ENCODE measurements around the gene ATXN7L2. TPM values are rescaled to one million over a fixed set of nuclear protein-coding genes. Genes with fewer than 3 reads are reported as not detected.

The ATXN7L2 gene
- total RNA-seq, 1 experiment from 2014 or later: 3.0 TPM

DNA sequence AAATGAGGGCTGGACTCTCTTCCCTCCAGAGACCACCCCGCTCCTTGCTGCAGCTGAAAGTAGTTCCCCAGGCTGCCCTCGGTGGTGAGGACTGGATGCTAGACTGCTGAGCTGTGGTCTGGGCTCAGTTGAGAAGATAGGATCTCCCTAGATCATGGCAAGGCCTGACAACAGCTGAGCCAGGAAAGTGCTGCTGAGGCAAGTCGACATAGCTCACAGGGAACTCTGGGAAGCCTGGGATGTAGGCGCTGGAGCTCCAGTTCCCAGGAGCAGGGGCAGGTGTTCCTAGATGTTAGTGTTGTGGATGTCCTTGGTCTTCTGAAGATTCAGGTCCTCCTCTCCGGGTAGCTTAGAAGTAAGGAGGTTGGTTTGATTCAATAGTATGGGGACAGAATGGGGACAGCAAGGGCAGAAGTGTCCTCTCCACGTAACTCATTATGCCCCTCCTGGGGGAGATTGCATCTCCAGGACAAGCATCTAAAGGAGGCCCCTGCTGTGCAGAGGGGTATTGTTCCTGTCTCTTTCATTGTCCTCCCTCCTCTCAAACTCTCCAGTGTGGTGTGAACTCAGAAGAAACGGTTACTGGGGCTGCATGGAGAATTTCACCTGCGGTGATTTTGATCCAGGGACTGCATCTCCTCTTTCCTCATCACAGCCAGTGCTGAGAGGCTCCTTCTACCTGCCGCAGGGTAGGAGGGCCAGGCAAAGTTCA is 13.9 kb downstream of the ATXN7L2 start:
- DNase-seq (ENCODE audit: low read depth): no peak

DNA sequence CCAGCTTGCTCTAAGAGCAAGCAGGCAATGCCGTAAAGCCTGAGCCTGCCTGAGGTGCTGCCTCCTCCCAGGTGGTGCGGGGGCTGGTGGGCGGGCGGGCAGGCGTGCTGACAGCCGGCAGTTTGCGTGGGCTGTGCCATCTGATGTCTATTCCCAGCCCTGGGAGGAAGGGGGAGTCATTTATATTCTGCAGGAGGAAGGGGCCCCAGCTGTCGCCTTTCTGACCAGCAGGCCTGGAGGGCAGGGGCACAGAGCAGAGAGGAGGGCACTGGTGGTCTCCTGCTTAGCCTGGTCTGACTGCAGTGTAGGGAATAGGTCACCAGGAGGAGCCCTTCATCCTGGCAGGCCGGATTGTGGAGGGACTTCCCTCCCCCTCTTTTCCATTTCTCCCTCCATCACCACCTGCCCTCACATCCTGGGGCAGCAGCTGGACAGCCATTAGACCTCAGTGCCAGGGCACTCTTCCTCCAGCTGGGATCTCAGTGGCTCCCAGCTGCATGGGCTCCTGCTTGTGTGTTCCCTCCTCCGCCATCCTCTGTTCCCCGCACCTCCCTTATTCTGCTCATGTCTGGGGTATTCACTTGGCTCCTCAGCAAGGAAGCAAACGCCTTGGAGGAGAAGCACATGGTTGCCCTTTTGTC is 14.6 kb downstream of the ATXN7L2 start:
- DNase-seq (ENCODE audit: low read depth): peak; percentile 42

DNA sequence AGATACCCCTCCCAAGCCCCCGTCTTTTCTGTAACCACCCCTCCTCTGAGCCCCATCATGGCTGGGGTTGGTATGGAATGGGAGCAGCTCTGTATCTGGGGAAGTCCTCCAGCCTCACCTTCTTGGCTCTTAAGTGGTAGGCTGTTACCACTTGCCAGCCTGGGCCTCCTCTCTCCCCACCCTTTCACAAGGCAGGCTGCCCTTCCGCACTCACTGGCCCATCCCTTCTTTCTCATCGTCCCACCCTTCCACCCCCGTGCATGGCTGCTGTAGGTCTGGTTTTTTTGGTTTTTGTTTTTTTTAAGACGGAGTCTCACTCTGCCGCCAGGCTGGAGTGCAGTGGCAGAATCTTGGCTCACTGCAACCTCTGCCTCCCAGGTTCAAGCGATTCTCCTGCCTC is 15.4 kb downstream of the ATXN7L2 start:
- DNase-seq (ENCODE audit: low read depth): no peak

DNA sequence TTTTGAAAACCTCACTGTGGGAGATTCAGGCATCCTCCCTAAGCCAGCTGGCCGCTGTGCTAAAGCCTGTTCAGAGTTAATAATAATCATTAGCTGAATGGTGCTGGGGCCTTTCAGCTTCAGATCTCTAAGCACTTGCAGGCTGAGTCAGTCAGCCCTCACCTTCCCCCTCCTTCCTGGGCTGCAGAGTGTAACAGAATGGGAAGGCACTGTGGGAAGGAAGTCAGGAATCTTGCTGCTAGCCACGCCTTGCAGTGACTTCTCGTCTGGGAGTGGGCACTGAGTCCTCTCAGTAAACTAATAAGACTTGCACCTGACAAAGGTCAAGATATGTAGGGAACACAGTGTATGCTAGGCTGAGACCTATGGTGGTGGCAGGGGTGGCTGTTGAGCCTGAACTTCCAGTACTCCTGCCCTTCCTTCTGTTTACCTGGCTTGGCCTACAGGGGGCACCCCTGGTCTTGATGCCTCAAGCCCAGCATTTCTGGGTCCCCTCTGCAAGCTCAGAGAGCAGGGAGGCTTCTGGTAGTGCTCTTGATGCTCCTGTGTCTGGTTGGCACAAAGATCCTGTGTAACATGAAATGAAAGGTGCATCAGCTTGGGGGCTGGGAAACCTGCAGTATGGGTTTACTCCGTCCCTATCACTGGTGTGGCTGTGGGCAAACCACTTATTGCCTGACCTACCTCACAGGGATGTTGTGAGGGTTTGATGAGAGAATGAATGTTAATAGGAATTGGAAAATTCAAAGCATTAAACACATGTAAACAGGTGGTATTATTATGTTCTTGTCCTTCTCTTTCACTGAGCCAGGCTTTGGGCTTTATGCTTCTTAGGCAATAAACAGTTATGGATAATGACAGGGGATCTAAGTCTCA is 16.2 kb downstream of the ATXN7L2 start:
- DNase-seq (ENCODE audit: low read depth): no peak

DNA sequence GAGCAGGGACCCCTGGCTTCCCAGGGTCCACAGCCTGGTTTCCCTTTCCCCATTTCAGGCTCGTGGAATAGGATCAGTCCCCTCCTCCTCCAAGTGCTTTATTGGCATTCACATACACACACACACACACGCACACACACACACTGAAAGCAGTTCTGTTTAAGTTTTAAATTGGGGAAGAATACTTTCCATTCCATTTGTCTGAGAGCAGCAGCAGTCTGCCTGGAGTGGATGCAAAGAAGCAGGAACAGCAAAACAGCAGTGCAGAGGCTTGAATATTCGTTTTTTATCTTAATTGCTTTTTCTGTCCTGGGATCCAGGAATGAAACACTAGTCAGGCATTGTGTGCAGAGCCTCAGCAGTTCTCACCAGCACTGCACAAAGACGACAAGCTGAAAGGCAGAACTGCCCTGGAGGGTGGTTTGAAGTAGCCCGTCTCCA is 17.3 kb downstream of the ATXN7L2 start:
- DNase-seq (ENCODE audit: low read depth): no peak

DNA sequence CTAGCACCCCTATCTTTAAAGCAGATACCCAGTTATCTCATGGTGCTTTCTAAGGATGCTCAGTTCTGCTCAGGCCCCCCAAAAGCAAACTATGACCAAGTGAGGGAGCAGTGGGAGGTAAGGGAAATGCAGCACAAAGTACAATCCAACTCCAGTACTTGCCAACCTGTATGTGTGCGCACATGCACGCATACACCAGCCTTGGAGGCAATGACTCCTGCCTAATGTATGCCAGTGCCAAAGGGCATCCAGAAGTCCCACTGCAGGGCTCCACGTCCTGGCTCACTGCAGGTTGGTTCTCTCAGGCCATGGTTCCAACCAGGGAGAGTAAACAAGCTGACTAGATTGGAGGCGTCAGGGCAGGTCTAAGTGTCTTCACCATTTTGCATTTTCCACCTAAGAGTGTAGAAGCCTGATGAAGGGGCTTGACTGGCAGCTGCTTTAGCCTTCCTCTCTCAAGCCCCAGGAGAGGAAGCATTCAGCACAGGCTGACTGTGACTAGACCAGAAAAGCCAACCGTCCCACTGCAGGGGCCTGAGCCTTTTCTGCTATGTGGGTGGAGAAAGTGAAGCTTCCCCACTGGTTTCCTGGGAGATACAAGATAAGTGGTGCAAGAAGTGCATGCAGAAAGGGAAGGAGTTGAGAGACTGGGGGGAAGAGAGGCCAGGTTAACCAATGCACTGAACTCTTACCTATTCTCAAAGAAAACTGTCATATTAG is 18.1 kb downstream of the ATXN7L2 start:
- no peak for DNase-seq (ENCODE audit: low read depth)

DNA sequence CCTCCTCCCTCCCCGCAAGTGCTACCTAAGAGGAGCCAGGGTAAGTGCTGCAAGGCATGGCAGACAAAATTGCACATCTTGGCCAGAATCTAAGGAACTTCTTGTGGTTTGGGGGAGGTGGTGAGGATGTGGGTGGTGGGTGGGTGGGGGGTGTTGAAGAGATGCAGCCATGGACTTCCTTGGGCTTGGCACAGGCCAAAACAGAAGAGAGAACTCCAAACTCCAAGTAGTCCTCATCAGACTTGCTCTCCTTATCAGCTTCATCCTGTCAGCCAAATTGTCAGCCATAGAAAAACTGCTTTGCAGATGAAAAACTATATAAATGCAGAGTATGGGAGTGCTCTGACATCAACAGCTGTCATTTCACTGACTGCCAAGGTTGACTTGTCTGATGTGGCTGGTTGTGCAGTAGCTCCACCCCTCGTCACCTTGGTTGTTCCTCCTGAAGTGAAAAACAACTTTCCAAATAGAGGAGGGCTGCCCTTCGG is 18.7 kb downstream of the ATXN7L2 start:
- DNase-seq (ENCODE audit: low read depth): no peak

DNA sequence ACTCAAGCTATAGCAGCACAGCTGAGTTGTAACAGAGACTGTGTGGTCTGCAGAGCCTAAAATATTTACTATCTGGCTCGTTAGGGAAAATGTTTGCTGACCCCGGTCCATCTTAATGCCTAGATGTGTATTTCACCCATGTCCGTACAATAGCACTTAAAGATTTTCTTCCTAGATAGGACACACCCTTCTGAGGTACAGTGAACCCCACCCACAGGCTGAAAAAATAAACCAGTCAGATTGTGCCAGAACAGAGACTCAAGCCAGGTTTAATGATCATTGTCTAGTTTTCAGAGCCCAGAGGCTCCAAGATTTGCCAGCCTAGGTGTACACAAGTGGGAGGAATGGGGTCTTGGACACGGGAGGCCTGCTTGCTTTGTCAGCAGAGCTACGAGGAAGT is 20.2 kb downstream of the ATXN7L2 start:
- no peak for DNase-seq (ENCODE audit: low read depth)

DNA sequence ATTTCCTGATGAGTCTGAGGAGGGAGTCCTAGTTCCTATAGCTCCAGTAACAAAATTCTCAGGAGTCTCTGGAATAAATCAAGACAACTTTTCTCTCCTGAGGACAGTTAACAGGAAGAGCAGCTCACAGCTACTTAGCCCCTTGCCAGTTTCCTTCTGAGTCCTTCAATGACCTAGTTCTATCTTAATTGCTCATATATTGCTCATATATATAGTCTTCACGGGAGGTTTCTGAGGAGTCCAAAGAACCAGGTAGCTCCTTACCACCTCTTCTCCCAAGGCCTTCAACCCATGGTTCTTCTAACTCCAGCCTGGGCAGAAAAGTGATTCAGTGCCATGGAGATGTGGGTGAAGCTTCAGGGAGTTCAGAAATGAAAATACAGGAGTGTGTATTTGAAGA is 21.3 kb downstream of the ATXN7L2 start:
- DNase-seq (ENCODE audit: low read depth): no peak

DNA sequence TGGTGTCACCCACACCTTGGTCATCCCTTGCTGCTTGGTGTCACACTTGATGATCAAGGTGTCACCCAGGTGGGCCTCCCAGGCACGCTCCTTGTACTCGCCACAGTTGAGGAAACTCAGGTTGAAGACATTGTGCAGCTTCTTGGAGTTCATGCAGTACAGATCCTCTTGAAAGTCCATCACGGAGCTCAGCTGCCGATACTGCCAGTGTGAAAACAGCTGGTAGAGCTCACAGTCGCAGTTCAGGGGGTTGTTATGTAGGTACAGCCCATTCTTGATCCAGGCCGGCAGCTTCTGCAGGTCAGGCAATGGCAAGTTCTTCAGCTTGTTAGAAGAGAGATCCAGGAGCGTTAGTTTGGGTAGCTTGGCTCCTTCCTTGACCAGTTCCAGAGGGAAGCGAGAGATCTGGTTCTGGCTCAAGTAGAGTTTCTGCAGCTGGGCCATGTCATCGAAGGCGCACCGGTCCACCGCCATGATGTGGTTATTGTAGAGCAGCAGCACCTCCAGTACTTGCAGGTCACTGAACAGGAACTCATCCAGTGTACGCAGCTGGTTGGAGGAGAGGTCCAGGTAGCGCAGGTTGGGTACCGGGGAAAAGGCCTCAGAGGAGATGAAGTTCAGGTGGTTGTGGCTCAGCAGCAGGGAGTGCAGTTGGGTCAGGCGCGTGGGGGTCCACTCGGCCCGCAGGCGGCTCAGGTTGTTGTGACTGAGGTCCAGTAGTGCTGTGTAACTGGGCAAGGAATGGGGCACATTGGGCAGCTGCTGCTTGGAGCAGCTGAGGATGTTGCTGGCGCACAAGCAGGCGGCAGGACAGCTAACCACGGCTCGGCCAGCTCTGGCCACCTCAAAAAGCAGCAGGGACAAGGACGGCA is 24.5 kb downstream of the ATXN7L2 start:
- no peak for DNase-seq (ENCODE audit: low read depth)

DNA sequence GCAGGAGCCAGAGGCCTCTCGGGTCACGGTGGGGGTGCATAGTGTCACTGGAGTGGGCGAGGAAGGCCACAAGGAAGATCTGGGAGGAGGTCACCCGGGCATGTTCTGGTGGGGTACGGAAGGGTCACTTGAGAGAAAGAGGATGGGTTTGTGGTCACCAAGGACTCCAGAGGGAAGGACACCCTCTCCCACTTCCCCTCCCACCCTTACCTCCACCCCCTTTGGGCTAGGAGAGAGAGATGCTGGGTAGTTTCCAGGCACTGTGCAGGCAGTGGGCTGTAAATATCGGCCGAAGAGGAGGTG is 25.1 kb downstream of the ATXN7L2 start:
- no peak for DNase-seq (ENCODE audit: low read depth)

DNA sequence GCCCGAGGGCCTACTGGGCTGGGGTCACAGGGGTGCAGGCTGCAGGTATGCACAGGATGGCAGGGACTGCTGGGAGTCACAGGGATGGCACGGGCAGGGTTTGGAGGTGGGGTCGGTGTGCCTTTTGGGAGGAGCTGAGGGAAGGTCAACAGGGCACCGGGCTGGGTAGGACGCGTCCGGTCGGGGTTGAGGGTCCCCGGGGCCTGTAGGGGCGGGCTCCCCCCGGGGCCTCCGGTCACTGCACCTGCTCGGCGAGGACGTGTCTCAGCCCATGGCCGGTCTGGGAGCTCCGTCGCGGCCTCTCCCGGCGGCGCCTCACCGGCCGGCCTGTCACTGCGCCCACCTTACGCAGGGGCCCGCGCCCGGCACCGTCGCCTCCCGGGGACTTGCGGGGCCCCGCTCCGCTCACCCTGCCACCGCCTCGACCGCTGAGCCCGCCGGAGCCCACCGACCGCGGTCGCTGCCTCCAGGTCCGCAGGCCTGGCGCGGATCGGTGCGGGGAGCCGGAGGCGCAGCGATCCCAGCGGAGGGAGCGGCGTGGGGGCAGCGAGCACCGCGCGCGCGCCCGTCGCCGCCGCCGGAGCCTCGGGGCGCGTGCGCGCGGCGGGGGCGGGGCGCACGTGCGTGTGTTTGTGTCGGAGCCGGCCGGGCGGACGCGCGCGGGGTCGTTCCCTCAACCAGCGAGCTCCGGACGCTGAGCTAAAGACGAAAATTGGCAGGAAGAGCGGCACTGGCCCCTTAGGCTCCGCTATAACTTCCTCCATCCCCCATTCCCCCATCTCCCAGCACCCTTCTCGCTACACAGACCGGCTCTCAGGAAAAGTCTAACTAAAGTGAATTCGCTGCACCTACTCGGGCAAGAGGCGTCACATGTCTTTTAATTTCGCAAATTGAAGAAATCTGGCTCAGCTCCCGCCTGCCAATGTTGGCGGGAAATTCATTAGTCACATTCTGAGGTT is 25.8 kb downstream of the ATXN7L2 start, which contains the start of gene AMIGO1:
Gene AMIGO1, minus strand, starts transcription at position 552 of the 959 bp plus-strand sequence. CDS start 815 bp downstream, outside the sequence.
- DNase-seq (ENCODE audit: low read depth): peak; percentile 60

DNA sequence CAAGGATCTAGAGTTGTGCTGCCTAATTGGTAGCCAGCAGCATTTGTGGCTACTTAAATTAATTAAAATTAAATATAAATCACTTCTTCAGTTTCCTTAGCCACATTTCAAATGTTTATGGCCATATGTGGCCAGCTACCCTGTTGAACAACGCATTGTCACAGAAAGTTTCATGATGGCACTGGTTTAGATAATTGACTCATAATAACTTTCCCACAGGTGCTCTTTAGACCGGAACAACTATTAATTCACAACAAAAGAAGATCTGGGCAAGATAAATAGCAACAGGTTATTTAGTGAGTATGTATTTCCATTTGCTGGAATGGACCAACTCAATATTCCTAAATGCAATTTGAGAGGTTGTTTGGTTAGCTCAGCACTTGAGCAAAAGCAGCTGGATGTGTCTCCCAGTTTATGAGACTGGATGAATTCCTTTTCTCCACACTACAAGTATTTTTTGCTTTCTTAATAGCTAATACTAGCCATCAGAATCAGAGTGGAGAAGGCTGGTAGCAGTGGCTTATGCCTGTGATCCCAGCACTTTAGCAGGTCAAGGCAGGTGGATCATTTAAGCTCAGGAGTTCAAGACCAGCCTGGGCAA is 29.5 kb downstream of the ATXN7L2 start:
- DNase-seq (ENCODE audit: low read depth): no peak

DNA sequence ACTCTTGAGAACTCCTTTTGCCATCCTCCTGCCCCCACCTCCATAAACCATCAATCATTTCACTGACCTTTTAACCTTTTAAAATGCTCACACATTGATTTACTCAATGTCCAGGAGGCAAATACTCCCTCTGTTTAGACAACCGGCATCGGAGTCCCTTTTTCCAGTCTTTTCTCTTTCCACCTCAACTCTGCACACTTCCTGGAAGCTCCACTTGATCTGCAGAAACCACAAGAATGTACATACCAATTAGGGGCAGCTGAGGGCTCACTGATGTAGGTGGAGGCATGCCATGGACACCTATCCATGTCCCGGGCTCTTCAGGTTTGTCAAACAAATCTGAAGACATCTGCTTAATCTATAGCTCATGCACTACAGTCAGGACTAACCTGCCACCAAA is 31.1 kb downstream of the ATXN7L2 start:
- DNase-seq (ENCODE audit: low read depth): no peak

DNA sequence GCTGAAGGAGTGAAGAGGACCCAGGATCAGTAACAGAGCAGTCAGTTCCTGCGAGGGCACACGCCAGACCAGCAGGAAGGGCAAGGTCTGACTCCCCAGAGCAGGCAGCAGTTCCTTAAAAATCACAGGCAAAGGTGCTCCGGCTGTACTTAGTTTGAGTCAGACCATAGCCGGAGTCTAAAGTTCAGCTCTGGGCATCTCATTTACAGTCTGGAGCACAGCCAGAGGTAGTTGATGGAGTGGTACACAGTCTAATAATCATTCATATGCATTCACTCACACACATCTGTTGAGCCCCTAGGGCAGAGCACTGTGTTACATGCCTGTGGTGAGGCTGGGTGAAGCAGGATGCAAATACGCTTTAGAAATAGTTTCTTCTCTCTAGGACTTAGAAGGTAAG is 33.2 kb downstream of the ATXN7L2 start:
- DNase-seq (ENCODE audit: low read depth): peak; percentile 94

DNA sequence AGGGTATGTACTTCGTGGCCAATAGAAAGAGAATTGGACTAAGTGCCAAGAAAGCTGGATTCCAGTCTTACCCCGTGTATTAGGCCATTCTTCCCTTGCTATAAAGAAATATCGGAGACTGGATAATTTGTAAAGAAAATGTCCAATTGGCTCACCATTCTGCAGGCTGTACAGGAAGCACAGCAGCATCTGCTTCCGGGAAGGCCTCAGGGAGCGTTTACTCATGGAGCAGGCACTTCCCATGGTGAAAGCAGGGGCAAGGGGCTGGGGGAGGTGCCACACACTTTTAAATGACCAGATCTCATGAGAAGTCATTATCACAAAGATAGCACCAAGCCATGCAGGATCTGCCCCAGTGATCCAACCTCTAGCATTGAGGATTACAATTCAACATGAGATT is 33.6 kb downstream of the ATXN7L2 start:
- DNase-seq (ENCODE audit: low read depth): peak; percentile 55

DNA sequence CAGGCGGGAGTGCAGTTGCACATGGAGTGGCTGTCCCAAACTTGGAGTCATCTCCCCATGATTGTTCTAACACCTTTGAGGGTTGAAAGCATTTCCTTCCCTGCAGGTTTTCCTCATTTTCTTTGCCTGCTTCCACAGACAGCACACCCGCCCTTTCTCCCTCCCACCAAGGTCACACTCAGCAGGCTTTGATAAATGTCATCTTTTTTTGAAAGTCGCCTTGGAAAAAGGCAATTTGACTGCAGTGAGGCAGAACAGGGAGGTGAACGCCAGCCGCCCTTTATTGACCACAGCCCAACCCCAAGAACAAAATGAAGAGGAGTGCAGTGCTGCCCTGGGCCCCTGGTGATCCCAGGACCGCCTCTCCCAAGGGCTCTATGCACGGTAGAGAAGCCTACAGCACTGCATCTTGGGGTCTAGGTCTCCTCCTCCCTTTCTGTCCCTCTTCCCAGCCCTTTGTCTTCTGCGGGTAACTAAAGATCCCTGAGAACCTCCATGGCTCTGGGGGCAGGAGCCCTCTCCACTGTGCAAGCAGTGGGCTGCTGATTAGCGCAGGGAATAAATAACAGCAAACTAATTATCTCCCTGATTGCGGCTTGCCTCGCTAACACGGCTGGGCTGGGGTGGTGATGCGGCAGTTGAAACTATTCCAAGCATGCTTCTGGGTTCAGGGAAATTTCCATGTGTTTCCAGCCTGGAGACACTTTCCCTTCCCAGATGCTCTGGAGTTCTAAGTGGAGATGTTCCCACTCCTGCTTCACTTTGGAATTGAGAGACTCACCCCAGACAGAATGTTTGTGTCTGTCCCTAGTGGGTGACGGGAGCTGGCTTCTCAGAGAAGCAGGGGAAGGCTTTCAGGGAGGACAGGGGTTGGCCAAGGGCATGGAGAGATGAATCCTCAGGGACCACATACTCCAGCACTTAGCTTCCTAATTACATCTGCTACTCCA is 37.6 kb downstream of the ATXN7L2 start:
- no peak for DNase-seq (ENCODE audit: low read depth)

DNA sequence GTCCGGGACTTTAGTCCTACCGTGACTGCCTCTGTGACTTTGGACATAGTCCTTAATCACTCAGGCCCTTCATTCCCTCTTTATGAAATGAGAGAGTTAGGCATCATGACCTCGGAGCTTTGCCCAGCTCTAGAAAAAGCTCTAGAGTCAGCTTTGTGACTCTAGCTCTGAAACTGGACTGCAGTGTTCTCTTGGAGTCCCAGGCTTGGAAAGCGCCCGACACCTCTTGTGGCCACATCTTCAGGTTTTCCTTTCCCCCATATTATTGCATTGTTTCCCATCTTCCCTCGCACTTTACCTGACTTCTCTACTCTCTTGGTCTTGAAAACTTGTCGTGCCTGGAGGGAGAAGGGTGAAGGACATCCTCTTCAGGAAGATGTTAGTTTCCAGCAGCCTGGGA is 38.3 kb downstream of the ATXN7L2 start:
- DNase-seq (ENCODE audit: low read depth): no peak

Measured in RPMI7951 (cell line).